Retinal pigment epithelial cell (primary cell): ENCODE data around the gene NKD1.

ENCODE experiments used
- DNase-seq: peaks from one replicate; pipeline ENCODE4 v3.0.0-alpha.2; 2010; ENCODE audit warnings: low read depth
- H3K4me3 ChIP-seq: 2 replicates; pipeline ENCODE4 v1.5.1; 2011; ENCODE audit warnings: mild to moderate bottlenecking, low read length, control low read depth, moderate library complexity
- TF ChIP-seq, protein P1 (sequence below): conservative IDR thresholded peaks from 2 replicates; pipeline ENCODE4 v1.5.1; 2011; ENCODE audit warnings: low read depth, low read length, control low read depth, inconsistent platforms

NKD1 gene

DNA sequence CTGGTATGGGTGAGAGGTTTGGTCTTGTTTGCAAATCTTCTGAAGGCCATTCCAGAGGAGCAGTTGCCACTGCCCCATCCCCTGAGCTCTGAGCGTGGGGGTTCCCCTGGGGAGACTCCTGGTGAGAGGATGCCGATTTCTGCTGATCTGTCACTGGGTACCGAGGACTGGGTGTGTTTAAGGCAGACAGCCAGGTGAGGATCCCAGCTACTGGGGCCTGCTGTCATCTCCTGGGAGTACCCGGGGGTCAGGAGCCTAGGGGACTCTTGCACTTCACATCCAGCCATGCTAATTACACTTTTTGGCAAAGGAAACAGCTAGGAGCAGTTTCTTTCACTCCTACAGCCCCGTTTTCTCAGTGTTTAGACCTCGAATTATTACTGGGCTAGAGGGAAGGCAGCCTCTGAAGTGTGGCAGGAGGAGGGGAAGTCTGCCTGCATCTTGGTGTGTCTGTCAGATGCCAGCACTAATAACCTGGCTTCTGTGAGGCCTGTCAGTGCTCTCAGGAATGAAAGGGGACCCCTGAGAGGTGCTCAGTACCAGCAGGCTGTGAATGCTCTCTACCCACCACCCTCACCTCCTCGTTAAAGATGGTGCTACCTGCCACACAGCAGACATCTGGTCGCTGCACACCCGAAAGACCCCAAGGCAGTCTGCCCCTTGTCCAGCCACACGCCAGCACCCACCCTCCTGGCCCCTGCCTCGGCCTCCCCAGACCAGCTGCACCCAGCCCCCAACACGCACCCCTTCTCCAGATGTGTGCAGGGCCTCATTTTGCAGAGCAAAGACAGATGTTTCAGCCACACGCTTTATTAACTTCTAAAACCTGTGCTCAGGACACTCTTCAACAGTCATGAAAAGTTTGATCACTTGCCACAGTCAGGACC lies 89.8 kb downstream of the NKD1 start:
- H3K4me3 ChIP-seq, result no peak overlapping the region
- DNase-seq, result no peak
- TF ChIP-seq, protein P1, sequence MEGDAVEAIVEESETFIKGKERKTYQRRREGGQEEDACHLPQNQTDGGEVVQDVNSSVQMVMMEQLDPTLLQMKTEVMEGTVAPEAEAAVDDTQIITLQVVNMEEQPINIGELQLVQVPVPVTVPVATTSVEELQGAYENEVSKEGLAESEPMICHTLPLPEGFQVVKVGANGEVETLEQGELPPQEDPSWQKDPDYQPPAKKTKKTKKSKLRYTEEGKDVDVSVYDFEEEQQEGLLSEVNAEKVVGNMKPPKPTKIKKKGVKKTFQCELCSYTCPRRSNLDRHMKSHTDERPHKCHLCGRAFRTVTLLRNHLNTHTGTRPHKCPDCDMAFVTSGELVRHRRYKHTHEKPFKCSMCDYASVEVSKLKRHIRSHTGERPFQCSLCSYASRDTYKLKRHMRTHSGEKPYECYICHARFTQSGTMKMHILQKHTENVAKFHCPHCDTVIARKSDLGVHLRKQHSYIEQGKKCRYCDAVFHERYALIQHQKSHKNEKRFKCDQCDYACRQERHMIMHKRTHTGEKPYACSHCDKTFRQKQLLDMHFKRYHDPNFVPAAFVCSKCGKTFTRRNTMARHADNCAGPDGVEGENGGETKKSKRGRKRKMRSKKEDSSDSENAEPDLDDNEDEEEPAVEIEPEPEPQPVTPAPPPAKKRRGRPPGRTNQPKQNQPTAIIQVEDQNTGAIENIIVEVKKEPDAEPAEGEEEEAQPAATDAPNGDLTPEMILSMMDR, result no peak

DNA sequence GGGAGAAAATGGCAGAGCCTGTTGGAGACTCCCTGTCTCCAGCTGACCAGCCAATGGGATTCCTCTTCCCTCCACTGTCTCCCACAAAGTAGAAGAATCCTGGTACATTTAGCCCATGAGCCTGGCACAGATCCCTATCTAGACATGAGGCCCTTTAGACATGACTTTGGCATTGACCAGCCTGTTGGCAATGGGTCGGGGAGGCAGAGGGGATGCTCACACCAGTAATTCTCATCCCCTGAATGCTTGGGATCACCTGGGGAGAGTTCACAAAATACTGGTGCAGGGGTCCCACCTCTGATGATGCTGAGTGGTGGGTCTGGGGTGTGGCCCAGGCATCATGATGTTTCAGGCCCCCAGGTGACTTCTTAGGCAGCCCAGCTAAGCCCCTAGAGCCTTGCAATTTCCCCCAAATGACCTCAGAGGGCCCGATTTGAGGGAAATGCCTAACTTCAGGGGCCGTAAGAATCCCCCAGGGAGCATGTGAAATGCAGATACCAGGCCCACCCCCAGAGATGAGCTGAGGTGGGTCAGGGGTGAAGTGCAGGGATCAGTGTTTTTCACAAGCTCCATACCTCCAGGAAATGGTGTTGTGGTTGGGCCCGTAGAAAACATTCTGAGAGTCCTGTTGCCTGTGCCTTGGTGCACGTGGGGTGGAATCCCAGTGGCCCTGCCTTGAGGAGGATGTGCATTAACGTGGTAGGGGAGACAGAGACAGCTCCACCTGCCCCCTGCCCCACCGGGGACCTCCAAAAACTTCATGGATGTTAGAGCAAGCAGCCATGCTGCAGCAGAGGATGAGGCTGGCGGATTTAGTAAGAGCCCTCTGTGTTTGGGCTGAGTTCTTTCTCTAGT lies 90.8 kb downstream of the NKD1 start:
- TF ChIP-seq, protein P1, result no peak
- no peak overlapping the region for H3K4me3 ChIP-seq

DNA sequence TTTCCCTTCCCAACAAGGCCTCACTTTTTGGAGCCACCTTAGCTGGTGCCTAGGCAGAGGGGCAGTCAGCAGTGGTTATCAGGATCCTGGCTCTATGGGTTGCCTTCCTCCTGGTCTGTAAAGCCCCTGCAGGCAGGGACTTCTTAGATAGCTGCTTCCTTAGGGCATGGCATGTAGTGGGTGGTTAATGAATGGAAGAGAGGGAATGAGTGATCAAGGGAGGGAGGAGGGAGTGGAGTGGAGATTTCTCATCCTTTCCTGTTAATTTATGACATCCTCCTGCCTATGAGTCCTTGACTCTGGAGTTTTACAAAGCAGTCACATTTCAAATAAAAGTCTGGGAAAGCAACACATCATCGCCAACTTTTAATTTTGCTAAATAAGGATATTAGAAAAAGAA lies 92.2 kb downstream of the NKD1 start:
- no peak for DNase-seq
- H3K4me3 ChIP-seq, result no peak overlapping the region
- TF ChIP-seq, protein P1, result no peak

More for the DNA sequence above, 90.8 kb downstream of the NKD1 start:
- DNase-seq, result no peak

DNA sequence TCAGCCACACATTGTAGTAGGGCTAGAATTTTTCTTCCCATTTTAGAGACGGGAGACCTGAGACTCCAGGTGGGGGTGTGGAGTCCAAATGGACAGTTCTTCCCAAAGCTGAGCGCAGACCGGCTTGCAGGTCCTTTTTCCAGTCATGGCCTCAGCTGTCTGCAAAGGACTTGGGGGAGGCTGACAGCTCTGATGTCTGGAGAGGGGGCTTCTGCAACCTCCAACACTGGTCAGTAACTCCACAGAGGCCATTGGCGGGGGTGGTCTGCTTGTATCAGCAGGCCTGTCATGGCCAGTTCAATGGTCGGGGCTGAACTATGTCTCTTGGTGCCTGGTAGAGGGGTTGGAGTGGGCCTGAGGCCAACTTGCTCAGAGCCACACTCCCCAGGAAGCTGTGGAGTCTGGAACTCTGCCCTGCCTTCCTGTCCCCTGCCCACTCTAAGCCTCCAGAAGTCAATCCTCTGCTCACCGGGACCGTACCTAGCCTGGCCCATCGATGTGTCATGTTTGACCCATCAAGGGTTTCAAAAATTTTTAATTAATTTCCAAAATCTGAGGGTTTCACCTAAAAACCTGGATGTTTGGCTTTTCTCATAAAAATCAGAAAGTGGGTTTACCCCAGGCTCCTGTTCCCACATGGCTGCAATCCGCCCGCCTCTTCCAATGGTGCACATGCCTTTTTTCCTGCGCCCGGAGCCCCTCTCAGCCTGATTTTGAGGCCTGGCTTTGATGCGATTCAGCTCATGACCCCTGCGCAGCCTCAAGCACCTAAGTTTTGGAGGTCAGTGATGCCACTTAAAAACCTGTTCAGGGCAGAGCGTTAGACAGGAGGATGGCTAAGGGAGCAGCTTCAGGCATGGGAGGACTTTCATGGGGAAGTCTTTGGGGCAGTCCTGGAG lies 93.0 kb downstream of the NKD1 start:
- TF ChIP-seq, protein P1, result no peak
- no peak for DNase-seq
- no peak overlapping the region for H3K4me3 ChIP-seq

DNA sequence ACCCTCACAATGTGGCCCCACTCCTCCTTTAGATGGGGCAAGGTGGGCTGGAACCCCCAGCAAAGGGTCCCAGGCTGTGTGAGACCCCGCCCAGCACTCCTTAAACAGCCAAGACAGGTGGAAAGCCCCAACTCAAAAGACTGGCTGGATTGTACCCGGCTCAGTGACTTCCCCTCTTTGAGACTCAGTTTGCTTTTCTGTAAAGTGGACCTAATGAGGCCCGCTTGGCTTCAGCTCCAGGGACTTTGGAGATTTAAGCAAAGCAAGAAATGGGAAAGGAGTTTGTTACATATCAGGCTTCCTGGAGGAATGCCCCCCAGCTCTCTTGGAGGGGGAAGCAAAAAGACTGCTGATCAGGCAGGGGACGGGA lies 93.6 kb downstream of the NKD1 start:
- no peak for DNase-seq
- no peak overlapping the region for H3K4me3 ChIP-seq
- TF ChIP-seq, protein P1, result no peak

DNA sequence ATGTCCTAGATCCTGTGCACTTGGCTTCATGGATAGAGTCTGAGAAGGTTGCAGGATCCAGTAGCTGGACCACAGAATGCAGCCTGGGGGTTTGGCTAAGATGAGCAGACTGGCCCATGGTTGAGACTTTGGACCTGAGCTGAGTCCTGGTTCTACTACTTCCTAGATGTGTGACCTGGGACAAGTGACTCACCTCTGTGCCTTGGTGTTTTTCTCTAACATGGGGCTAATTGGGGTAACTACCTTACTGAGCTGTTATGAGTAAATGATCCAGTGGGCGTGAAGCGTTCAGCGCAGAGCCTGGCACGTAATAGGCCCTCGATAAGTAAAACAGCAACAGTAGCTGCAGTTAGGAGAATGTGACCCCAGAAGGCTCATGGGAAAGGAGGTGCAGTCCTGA lies 94.2 kb downstream of the NKD1 start:
- H3K4me3 ChIP-seq, result no peak overlapping the region
- TF ChIP-seq, protein P1, result no peak
- DNase-seq, result no peak
